Stimulated activated CD4-positive, alpha-beta T cell treated with anti-CD3 and anti-CD28 coated beads, TNF-alpha, amount 100 ng/mL, for 1 hour (primary cell): ENCODE data around the gene MYCN.
"Not testable (repeated sequence)": the region's sequence is repeated elsewhere in the genome, so short reads cannot be mapped to it uniquely, and the experiment has no call there.

Experiments
- DNase-seq, 3 donors: peaks; one replicate each; pipeline ENCODE4 v3.0.0-alpha.2; 2020; ENCODE audit warnings: low read depth in 3 of 3, low spot score in 1 of 3

MYCN gene

GRCh38 chr2:15939854-15940660 lies at the start of gene MYCN:
Gene MYCN (plus strand): TSS chr2:15940550. CDS start chr2:15942065, 1,515 bp downstream.
- no peak for DNase-seq

DNA sequence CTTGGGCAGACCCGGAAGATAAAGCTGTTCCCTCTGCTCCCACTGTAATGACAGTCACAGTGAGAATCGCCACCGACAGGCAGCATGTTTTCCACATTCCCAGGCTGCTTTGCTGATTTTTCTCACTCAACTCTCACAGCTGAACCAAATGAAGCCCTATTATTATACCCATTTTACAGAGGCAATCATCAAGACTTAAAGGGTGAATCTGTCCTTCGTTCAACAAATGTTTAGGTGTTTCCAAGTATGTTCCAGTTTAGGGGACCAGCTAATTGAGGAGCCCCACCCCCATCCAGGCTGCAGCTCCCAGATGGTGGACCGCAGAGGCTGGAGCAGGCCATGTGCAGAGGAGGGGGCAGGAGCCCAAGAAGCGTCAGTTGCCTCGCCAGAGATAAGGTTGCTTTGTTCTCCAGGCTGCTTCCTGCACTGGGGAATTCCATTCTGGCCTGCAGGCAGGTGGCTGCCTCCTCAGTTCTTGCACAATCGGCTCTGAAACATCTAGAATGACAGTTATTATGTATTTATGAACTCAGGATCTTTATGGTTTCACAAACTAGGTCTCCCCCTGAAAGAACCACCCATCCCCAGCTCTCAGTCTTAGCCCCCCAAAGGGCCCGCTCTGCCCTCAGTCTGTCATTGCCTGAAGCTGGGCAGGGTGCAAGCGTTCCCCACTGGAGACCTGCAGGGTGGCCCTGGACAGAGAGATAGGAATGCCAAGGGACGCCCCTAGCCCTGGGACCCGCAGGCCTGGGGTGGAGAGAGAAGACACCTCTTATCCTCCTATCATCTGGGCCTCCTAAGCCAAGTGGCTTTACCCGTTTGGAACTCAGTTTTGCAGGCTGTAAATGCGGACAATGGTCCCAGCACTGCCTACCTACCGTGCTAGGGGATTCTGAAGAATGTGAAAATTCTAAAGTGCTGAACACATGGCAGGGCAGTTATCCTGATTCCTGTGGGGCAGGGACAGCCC lies 49.1 kb upstream of the MYCN start:
- no peak for DNase-seq

DNA sequence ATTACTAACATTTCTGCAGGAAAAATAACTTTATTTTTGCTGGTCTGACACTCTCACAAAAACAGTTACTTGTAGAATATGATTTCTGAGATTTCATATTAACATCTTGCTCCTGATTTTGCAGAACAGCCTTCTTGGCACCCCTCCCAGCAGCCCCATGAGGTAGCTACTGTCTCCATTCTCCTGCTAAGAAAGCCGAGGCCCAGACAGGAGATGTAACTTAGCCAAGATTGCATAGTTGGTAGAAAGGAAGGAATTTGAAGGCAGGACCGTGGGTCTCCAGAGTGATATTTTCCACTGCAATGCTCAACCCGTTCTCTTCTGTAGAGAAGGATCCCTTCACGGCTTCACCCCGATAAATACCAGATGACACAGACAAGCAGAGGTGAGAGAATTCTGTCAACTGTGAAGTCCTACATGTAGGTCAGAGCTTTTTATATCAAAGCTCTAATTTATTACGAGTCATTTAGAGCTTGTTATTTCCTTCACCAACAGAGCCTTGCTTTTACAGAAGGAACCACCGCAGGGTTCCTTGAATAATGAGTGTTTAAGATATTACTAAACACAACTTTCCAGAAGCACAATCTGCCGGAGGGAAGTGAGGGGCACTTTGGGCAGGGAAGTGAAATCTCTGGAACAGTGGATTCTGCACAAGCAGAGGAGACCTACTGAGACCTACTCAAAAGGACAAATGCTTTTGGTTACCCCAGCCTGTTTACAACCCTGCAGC lies 48.0 kb upstream of the MYCN start:
- no peak for DNase-seq

- no peak for DNase-seq
Observed at GRCh38 chr2:15893085-15893484, 47.3 kb upstream of the MYCN start.

GRCh38 chr2:15893689-15894480 lies 46.5 kb upstream of the MYCN start:
- no peak for DNase-seq

DNA sequence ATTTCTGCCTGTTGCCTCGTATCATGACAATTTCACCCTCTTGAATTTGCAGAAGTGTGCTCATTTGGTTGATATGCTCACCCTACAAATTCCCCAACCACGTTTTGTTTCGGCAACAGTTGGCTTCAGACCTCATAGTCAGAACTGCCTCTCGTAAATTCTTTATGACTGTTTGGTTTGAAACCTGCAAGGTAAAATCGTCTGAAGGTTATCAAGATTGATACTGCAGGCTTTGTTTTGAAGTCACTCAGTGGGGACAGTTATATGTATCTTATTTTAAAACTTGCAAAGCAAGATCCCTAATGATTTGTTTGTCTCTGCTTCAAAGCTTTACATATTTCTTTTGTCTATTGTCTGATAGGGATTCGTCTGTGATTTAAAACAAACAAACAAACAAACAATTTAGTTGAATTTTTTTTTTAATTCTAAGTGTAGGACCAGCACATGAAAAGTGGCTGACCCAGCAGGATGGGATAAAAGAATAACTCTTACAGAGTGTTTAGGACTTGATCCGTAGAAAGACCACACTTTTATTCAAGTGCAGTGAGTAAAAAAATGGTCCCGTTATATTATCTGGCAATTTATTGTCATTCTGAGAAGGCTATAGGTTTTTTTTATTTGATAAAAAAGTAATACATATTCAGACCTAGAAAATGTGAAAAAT lies 45.7 kb upstream of the MYCN start:
- DNase-seq: no peak

- DNase-seq: no peak
Observed at GRCh38 chr2:15895615-15896469, 44.5 kb upstream of the MYCN start.

DNA sequence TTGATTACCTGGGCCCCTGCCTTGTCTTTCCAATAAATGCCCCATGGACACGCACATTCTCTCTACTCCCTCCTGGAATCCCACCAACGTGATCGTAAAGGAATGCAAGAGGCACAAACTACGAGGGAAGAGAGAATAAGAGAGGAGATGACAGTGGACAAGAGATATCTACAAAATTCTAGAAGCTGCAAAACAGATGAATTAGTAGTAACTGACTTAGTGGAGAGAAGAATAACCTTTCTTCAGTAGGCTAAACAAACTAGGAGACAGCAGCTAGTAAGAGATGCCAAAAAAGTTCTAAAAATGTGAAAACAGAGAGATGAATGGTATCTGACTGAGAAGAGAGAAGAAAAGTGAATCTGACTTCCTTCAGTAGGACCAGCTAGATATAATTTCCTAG lies 43.5 kb upstream of the MYCN start:
- DNase-seq: no peak

GRCh38 chr2:15897431-15898098 lies 42.8 kb upstream of the MYCN start:
- DNase-seq: no peak

GRCh38 chr2:15899327-15899612 lies 41.1 kb upstream of the MYCN start:
- no peak for DNase-seq

GRCh38 chr2:15899751-15900493 lies 40.4 kb upstream of the MYCN start:
- no peak for DNase-seq

DNA sequence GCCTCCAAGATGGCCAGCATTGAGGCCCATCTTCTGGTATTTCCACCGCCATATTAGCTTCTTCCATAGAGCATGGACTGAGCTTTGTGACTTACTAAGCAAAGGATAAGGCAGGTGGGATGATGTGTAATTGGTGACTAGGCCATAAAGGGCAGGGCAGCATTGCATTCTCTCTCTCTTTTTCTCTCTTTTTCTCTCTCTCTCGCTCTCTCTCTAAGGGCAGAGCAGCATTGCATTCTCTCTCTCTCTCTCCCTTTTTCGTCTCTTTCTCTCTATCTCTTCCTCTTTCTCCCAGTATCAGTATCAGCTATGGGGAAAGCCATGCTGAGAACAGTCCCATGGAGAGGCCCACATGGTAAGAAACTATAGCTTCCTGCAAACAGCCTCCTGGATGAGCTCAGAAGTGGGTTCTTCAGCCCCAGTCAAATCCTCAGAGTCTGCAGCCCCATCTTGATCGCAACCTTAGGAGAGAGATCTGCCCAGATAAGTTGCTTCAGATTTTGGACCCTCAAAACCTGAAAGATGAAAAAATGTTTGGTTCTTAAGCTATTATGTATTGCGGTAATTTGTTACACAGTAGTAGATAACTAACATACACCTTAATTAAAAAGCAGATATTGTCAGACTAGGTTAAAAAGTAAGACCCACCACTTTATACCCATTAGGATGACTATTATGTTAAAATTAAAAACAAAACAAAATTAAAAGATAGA lies 39.1 kb upstream of the MYCN start:
- DNase-seq: no peak

- DNase-seq: no peak
Observed at GRCh38 chr2:15901808-15902130, 38.6 kb upstream of the MYCN start.

- DNase-seq: not testable (repeated sequence)
Observed at GRCh38 chr2:15903910-15904309, 36.4 kb upstream of the MYCN start.

- DNase-seq: no peak
Observed at GRCh38 chr2:15905267-15905645, 35.1 kb upstream of the MYCN start.

GRCh38 chr2:15905986-15906491 lies 34.3 kb upstream of the MYCN start:
- DNase-seq: no peak

- DNase-seq: no peak
Observed at GRCh38 chr2:15906778-15907177, 33.6 kb upstream of the MYCN start.
